IMR-90 (cell line): ENCODE data around the gene TXK. TPM values are rescaled to one million over a fixed set of nuclear protein-coding genes. Genes with fewer than 3 reads are reported as not detected.
A peak's percentile ranks its signal among the peaks of the same experiment; 100 is the strongest.

Source experiments
- ATAC-seq: fragments of 200-7000 bp; cut with Tn5 transposase; 2 replicates; pipeline ENCODE4 v1.9.1; 2020; ENCODE audit warnings: low read depth, mild to moderate bottlenecking, moderate library complexity
- BruUV-seq: library from RNA; stranded (reverse); fragments of 400-500 nt; replicated peaks from 2 replicates; lab custom pipeline; 2021; lab: Mats Ljungman, UMichigan
- CTCF ChIA-PET: fragments of 300-600 bp; formaldehyde crosslinking; extraction: SDS; loops from one replicate; lab custom pipeline; 2021; ENCODE audit warnings: antibody characterized with exemption; lab: Yijun Ruan, JAX
- POLR2A ChIA-PET: fragments of 300-600 bp; sonication (Branson Sonifier 250); formaldehyde crosslinking; loops from one replicate; lab custom pipeline; 2022; ENCODE audit warnings: antibody characterized with exemption; ENCODE audit not compliant: unreplicated experiment; lab: Charles Lee
- DNase-seq: peaks from one replicate; pipeline ENCODE4 v3.0.0; 2013
- H2AFZ ChIP-seq: replicated peaks from 2 replicates; pipeline ENCODE3; 2013; ENCODE audit warnings: low read length, mild to moderate bottlenecking; ENCODE audit not compliant: poor library complexity
- H2AK5ac ChIP-seq: 2 replicates; pipeline ENCODE4 v1.6.1; 2013; ENCODE audit warnings: low read depth, low read length, inconsistent platforms
- H2AK9ac ChIP-seq: replicated peaks from 2 replicates; pipeline ENCODE3; 2013; ENCODE audit warnings: mild to moderate bottlenecking, low read depth, low read length, moderate library complexity; ENCODE audit not compliant: poor library complexity
- H2BK120ac ChIP-seq: 2 replicates; pipeline ENCODE4 v1.6.1; 2013; ENCODE audit warnings: low read depth, low read length, inconsistent platforms
- H2BK15ac ChIP-seq: 3 replicates; pipeline ENCODE4 v1.6.1; 2013; ENCODE audit warnings: low read depth, low read length, inconsistent platforms
- H2BK20ac ChIP-seq: 2 replicates; pipeline ENCODE4 v1.6.1; 2013; ENCODE audit warnings: low read depth, mild to moderate bottlenecking, inconsistent platforms, low read length, moderate library complexity
- H2BK5ac ChIP-seq: 2 replicates; pipeline ENCODE4 v1.6.1; 2013; ENCODE audit warnings: mild to moderate bottlenecking, low read depth, low read length, inconsistent platforms; ENCODE audit not compliant: poor library complexity, severe bottlenecking
- H3K14ac ChIP-seq: replicated peaks from 2 replicates; pipeline ENCODE4 v1.6.1; 2013; ENCODE audit warnings: low read depth, low read length, inconsistent platforms
- H3K18ac ChIP-seq: 2 replicates; pipeline ENCODE4 v1.6.1; 2013; ENCODE audit warnings: low read depth, low read length, control low read depth
- H3K23ac ChIP-seq: 2 replicates; pipeline ENCODE4 v1.6.1; 2013; ENCODE audit warnings: low read depth, low read length, inconsistent platforms
- H3K27ac ChIP-seq: 2 replicates; pipeline ENCODE4 v1.5.1; 2013; ENCODE audit warnings: mild to moderate bottlenecking, control low read depth, low read length; ENCODE audit not compliant: insufficient read depth
- H3K27me3 ChIP-seq: 2 replicates; pipeline ENCODE4 v1.6.1; 2013; ENCODE audit warnings: low read length; ENCODE audit not compliant: control insufficient read depth, insufficient read depth
- H3K36me3 ChIP-seq: 2 replicates; pipeline ENCODE4 v1.6.1; 2013; ENCODE audit warnings: low read length, mixed read lengths; ENCODE audit not compliant: control insufficient read depth, insufficient read depth
- H3K4ac ChIP-seq: 2 replicates; pipeline ENCODE4 v1.6.1; 2013; ENCODE audit warnings: low read depth, low read length, inconsistent platforms
- H3K4me1 ChIP-seq: 2 replicates; pipeline ENCODE4 v1.6.1; 2013; ENCODE audit warnings: low read length, mixed read lengths; ENCODE audit not compliant: control insufficient read depth, insufficient read depth
- H3K4me2 ChIP-seq: 2 replicates; pipeline ENCODE4 v1.6.1; 2013; ENCODE audit warnings: low read depth, mild to moderate bottlenecking, control low read depth, low read length, moderate library complexity
- H3K4me3 ChIP-seq: 2 replicates; pipeline ENCODE4 v1.5.1; 2013; ENCODE audit warnings: low read depth, mild to moderate bottlenecking, control low read depth, low read length, moderate library complexity; ENCODE audit not compliant: insufficient read depth
- H3K56ac ChIP-seq: 2 replicates; pipeline ENCODE4 v1.6.1; 2013; ENCODE audit warnings: low read length, inconsistent platforms; ENCODE audit not compliant: insufficient read depth; ENCODE audit errors: extremely low read depth
- H3K79me1 ChIP-seq, 2 experiments: 2 replicates each; pipeline ENCODE4 v1.6.1; 2013; ENCODE audit warnings: low read length in 2 of 2, inconsistent platforms in 1 of 2, low read depth in 1 of 2
- H3K9ac ChIP-seq: 2 replicates; pipeline ENCODE4 v1.6.1; 2013; ENCODE audit warnings: low read depth, low read length, control low read depth
- H3K9me1 ChIP-seq: 2 replicates; pipeline ENCODE4 v1.6.1; 2013; ENCODE audit warnings: low read length, inconsistent platforms; ENCODE audit not compliant: insufficient read depth
- H3K9me3 ChIP-seq: 2 replicates; pipeline ENCODE4 v1.6.1; 2013; ENCODE audit warnings: low read length; ENCODE audit not compliant: control insufficient read depth, insufficient read depth
- H4K20me1 ChIP-seq: 2 replicates; pipeline ENCODE4 v1.6.1; 2013; ENCODE audit warnings: low read length, inconsistent platforms; ENCODE audit not compliant: insufficient read depth
- H4K5ac ChIP-seq: 2 replicates; pipeline ENCODE4 v1.6.1; 2013; ENCODE audit warnings: mild to moderate bottlenecking, low read depth, low read length, control low read depth
- H4K8ac ChIP-seq, 2 experiments: 2 replicates each; pipeline ENCODE4 v1.6.1; 2013; ENCODE audit warnings: low read depth in 2 of 2, low read length in 2 of 2, control low read depth in 1 of 2, inconsistent platforms in 1 of 2
- H4K91ac ChIP-seq: 2 replicates; pipeline ENCODE4 v1.6.1; 2013; ENCODE audit warnings: low read depth, low read length, inconsistent platforms; ENCODE audit not compliant: insufficient read depth
- BHLHE40 ChIP-seq: fragments of 150-350 bp; IDR thresholded peaks from 2 replicates; pipeline ENCODE4 v1.6.1; 2016; ENCODE audit warnings: mild to moderate bottlenecking, low read depth, low read length
- ELK1 ChIP-seq: fragments of 150-350 bp; IDR thresholded peaks from 2 replicates; pipeline ENCODE4 v1.6.1; 2016; ENCODE audit warnings: low read depth, mild to moderate bottlenecking, low read length, moderate library complexity, borderline replicate concordance
- FOS ChIP-seq: fragments of 150-350 bp; IDR thresholded peaks from 2 replicates; pipeline ENCODE4 v1.6.1; 2016; ENCODE audit warnings: low read depth, low read length
- MXI1 ChIP-seq: IDR thresholded peaks from 2 replicates; pipeline ENCODE4 v1.6.1; 2012; ENCODE audit warnings: low read depth, mild to moderate bottlenecking, low read length, moderate library complexity, borderline replicate concordance
- RAD21 ChIP-seq: IDR thresholded peaks from 2 replicates; pipeline ENCODE4 v1.6.1; 2012; ENCODE audit warnings: low read length, improper control_type of control experiment
- USF2 ChIP-seq: fragments of 150-350 bp; IDR thresholded peaks from 2 replicates; pipeline ENCODE4 v1.6.1; 2017; ENCODE audit warnings: mild to moderate bottlenecking, antibody characterized with exemption, low read length, low read depth
- WGBS, 2 experiments: methylation state at CpG; one replicate each; pipeline versions ENCODE4 v1.1.5 to v1.1.7; 2013; ENCODE audit warnings: missing lambda C conversion rate in 2 of 2; ENCODE audit not compliant: insufficient read length in 1 of 2; ENCODE audit errors: extremely low coverage in 2 of 2; 5-methylcytosine and 5-hydroxymethylcytosine counted together
- dilution Hi-C: fragments of 300-500 bp; cut with HindIII; formaldehyde crosslinking; loops from one replicate; pipeline ENCODE4 v1.14.3; 2018; ENCODE audit warnings: low sequenced_read_pairs; ENCODE audit not compliant: unreplicated experiment
- in situ Hi-C: fragments of 300-500 bp; cut with MboI; formaldehyde crosslinking; loops from 3 replicates; pipeline ENCODE4 v1.14.3; 2019; ENCODE audit warnings: low sequenced_read_pairs, inconsistent platforms, mixed read lengths
- intact Hi-C: fragments of 100-400 bp; cut with micrococcal nuclease; formaldehyde crosslinking; loops from 2 replicates; pipeline ENCODE4 v1.10.0; 2022
- polyA plus RNA-seq, 3 experiments: library from polyadenylated mRNA; depleted of rRNA; stranded (reverse); fragments of >200 nt; gene quantifications; 2 replicates each; pipeline ENCODE4 v1.2.3, GENCODE V29; 2012; ENCODE audit warnings: low replicate concordance in 1 of 3
- total RNA-seq: library from RNA; depleted of rRNA; stranded (reverse); fragments of >200 nt; gene quantifications from 2 replicates; pipeline ENCODE4 v1.2.3, GENCODE V29; 2012

Gene TXK
- total and polyA plus RNA-seq, 2 of the 4 experiments (the other 2 are of a cell fraction): not detected

- no peaks in the 10 kb centered on the region for H3K79me1 ChIP-seq
- H3K36me3 ChIP-seq: no peaks in the 10 kb centered on the region
- no peak overlapping the region for H3K4me3 ChIP-seq
- H3K4me1 ChIP-seq: peaks cover 3% of the 10 kb centered on the region
- no peak overlapping the region for H2BK15ac ChIP-seq
- in situ Hi-C loops: loop anchor here (10.0 kb wide), 1 partner anchor 415 kb away; no protein-coding TSS in a partner anchor
- H2BK20ac ChIP-seq: no peak overlapping the region
- TF ChIP-seq BHLHE40 (no peak), USF2 (no peak), ELK1 (no peak), FOS (no peak), MXI1 (no peak), RAD21 (no peak)
- H3K18ac ChIP-seq: no peak overlapping the region
- no peaks in the 10 kb centered on the region for H3K9me3 ChIP-seq
- H3K4me2 ChIP-seq: no peak overlapping the region
- CTCF ChIA-PET: interaction anchor here (1.5 kb wide), 1 partner anchor 9 kb away, joined by 3 read pairs; no protein-coding TSS in a partner anchor
- BruUV-seq: no TSS peak
- H4K5ac ChIP-seq: no peak overlapping the region
- no peak overlapping the region for H3K23ac ChIP-seq
- dilution Hi-C loops: no loop called here
- POLR2A ChIA-PET: no interaction called here
- H3K56ac ChIP-seq: no peak overlapping the region
- peaks cover 6% of the 10 kb centered on the region; the same call in 1 of the 2 replicates for H3K9me1 ChIP-seq
- intact Hi-C loops: no loop called here
- no peak for ATAC-seq
- H2AFZ ChIP-seq: no peak overlapping the region
- H2BK5ac ChIP-seq: no peak overlapping the region
- H2AK9ac ChIP-seq: no peak overlapping the region
- H3K4ac ChIP-seq: no peak overlapping the region
- H3K9ac ChIP-seq: no peak overlapping the region
- H2BK120ac ChIP-seq: no peak overlapping the region
- no peak overlapping the region for H4K91ac ChIP-seq
- no peak overlapping the region for H3K14ac ChIP-seq
- no peak overlapping the region for H3K27ac ChIP-seq
- DNase-seq: no peak
- 0 out of 2 replicates have a peak overlapping the region, but pooled peaks have one; percentile 5 for H2AK5ac ChIP-seq
- no peaks in the 10 kb centered on the region for H3K27me3 ChIP-seq
- no peak overlapping the region for H4K8ac ChIP-seq
- H4K20me1 ChIP-seq: no peaks in the 10 kb centered on the region
- 100% methylated on average over 3 of the region's 7 CpGs; no CpG with 5 or more reads in 1 of the 2 experiments for WGBS, 2 experiments
Measured at GRCh38 chr4:48130100-48130499, 4.0 kb downstream of the TXK start.
